ENCODE data around the gene FN1. TPM values are rescaled to one million over a fixed set of nuclear protein-coding genes. Genes with fewer than 3 reads are reported as not detected.
A peak's percentile ranks its signal among the peaks of the same experiment; 100 is the strongest.
"Not testable (repeated sequence)": the region's sequence is repeated elsewhere in the genome, so short reads cannot be mapped to it uniquely, and the experiment has no call there.

Gene FN1
- total and polyA plus RNA-seq, 2 donors (not counting 3 experiments of a cell fraction or from before 2014, with no cell fraction given), result 3,221 to 3,740 TPM

DNA sequence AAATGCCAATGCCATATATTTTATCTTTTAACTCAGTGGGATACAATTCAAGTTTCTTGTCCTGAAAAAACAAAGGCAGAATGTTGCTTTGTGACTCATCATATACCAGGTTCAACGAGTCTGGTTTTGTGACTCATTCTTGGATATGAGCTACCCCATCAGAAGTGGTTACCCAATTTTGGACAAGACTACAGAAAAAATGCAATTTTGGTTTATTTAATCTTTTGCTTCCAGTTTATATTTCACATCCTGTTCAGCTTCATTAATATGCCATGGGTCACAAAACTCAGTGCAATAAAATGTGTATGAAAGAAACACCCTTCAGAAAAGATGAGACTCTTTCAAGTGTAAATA lies 25.0 kb downstream of the FN1 start:
- ChIA-PET CTCF (interaction anchor here (0.7 to 3.1 kb wide), 12 partner anchors 9 to 521 kb away, joined by 3 to 30 read pairs (median 4); no protein-coding TSS in a partner anchor), POLR2A (interaction anchor here (0.6 to 1.2 kb wide), 5 partner anchors 11 to 520 kb away, joined by 3 to 4 read pairs (median 3); no protein-coding TSS in a partner anchor)
- peak; percentile 77 for FAIRE-seq
- dilution Hi-C loops (cut with MboI; ENCODE audit: extremely low pct_ligation_motif_present, low sequenced_read_pairs) (no loop called here), intact Hi-C loops (cut with micrococcal nuclease) (loop anchor here (1.0 kb wide), 1 partner anchor 12 kb away; no protein-coding TSS in a partner anchor)
- H3K9me1 ChIP-seq (replicated peaks; ENCODE audit: control insufficient read depth, extremely low read depth, insufficient read depth, low read length), result no peaks in the 10 kb centered on the region
- H3K4me2 ChIP-seq (ENCODE audit: insufficient read depth, low read length), result peak overlapping the region; percentile 30
- H3K9me3 ChIP-seq (replicated peaks; ENCODE audit: control insufficient read depth, insufficient read depth, low read length), result no peaks in the 10 kb centered on the region
- no peak overlapping the region for H2AFZ ChIP-seq (ENCODE audit: low read depth, low read length)
- H3K4me1 ChIP-seq (ENCODE audit: control insufficient read depth, extremely low read depth, insufficient read depth, low read length), result peaks cover 34% of the 10 kb centered on the region
- H4K20me1 ChIP-seq (replicated peaks; ENCODE audit: control insufficient read depth, extremely low read depth, insufficient read depth, low read length), result no peaks in the 10 kb centered on the region
- no TSS peak for BruUV-seq (replicated peaks)
- peaks cover 44 to 69% of the 10 kb centered on the region in 2 experiments for H3K36me3 ChIP-seq (ENCODE audit: control insufficient read depth in 2 of 2, extremely low read depth in 1 of 2, insufficient read depth in 2 of 2, low read length in 2 of 2)
- H3K27me3 ChIP-seq (ENCODE audit: control insufficient read depth in 2 of 2, insufficient read depth in 2 of 2, low read length in 2 of 2), result no peaks in the 10 kb centered on the region
- no peak overlapping the region for H3K4me3 ChIP-seq (replicated peaks in 1 of 3; ENCODE audit: insufficient read depth in 1 of 3, low read depth in 1 of 3, low read length in 3 of 3)
- DNase-seq (ENCODE audit: low read depth, low spot score), result peak; percentile 89
- peak overlapping the region; percentile 50 for H3K27ac ChIP-seq (ENCODE audit: insufficient read depth, low read depth, low read length)
- TF ChIP-seq, protein P1, sequence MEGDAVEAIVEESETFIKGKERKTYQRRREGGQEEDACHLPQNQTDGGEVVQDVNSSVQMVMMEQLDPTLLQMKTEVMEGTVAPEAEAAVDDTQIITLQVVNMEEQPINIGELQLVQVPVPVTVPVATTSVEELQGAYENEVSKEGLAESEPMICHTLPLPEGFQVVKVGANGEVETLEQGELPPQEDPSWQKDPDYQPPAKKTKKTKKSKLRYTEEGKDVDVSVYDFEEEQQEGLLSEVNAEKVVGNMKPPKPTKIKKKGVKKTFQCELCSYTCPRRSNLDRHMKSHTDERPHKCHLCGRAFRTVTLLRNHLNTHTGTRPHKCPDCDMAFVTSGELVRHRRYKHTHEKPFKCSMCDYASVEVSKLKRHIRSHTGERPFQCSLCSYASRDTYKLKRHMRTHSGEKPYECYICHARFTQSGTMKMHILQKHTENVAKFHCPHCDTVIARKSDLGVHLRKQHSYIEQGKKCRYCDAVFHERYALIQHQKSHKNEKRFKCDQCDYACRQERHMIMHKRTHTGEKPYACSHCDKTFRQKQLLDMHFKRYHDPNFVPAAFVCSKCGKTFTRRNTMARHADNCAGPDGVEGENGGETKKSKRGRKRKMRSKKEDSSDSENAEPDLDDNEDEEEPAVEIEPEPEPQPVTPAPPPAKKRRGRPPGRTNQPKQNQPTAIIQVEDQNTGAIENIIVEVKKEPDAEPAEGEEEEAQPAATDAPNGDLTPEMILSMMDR (IDR thresholded peaks at IDR 0.05; ENCODE audit: extremely low read depth in 1 of 2, insufficient read depth in 1 of 2, low read depth in 1 of 2, low read length in 2 of 2), result no peak
- TF ChIP-seq POLR2AphosphoS5 (IDR thresholded peaks at IDR 0.05; ENCODE audit: insufficient read depth, low read depth, low read length) (peak; percentile 60), FOS (IDR thresholded peaks at IDR 0.05; ENCODE audit: borderline replicate concordance, insufficient read depth, low read length) (peak; percentile 98), JUN (IDR thresholded peaks at IDR 0.05; ENCODE audit: borderline replicate concordance, insufficient read depth, insufficient read length, low read depth) (peak; percentile 98), POLR2A (IDR thresholded peaks at IDR 0.05; ENCODE audit: low read depth, low read length) (no peak), EZH2 (IDR thresholded peaks at IDR 0.05; ENCODE audit: borderline replicate concordance, low read depth, low read length, severe bottlenecking) (no peak), MYC (IDR thresholded peaks at IDR 0.05; ENCODE audit: low read depth, low read length) (no peak), GATA2 (IDR thresholded peaks at IDR 0.05; ENCODE audit: insufficient read depth, insufficient read length, low read depth, low read length) (no peak)
- TF ChIP-seq, protein P2, sequence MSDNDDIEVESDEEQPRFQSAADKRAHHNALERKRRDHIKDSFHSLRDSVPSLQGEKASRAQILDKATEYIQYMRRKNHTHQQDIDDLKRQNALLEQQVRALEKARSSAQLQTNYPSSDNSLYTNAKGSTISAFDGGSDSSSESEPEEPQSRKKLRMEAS (IDR thresholded peaks at IDR 0.05; ENCODE audit: insufficient read depth, insufficient read length), result no peak
- H3K79me2 ChIP-seq (ENCODE audit: control insufficient read depth, insufficient read depth, low read length), result peaks cover 12% of the 10 kb centered on the region
- no peak overlapping the region for H3K9ac ChIP-seq (replicated peaks; ENCODE audit: extremely low read depth, insufficient read depth, low read length)

DNA sequence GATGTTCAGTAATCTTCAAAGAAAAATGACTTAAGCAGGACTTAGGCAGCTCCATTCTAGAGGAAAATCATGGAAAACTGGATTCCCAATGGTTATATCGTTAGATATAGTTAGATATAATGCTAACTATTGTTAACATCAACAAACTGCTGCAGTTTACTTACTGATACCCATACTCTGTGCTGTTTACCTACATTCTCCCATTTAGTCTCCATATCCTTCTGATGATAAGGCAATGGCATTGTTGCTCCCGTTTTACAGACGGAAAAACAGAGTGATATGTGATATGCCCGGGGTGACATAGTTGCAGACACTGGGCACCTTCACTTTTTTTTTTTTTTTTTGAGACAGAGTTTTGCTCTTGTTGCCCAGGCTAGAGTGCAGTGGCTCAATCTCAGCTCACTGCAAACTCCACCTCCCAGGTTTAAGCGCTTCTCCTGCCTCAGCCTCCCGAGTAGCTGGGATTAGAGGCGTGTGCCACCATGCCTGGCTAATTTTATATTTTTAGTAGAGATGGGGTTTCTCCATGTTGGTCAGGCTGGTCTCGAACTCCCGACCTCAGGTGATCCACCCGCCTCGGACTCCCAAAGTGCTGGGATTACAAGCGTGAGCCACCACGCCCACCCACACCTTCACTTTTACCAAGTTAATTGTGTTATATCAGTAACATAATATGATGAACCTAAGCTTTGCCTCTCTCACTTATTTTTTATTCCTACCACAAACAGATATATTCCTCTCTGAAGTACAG lies 25.5 kb downstream of the FN1 start:
- Histone ChIP-seq H3K79me2 (ENCODE audit: control insufficient read depth, insufficient read depth, low read length) (peaks cover 13% of the 10 kb centered on the region), H3K36me3 (ENCODE audit: control insufficient read depth in 2 of 2, extremely low read depth in 1 of 2, insufficient read depth in 2 of 2, low read length in 2 of 2) (peaks cover 47 to 69% of the 10 kb centered on the region in 2 experiments), H3K4me1 (ENCODE audit: control insufficient read depth, extremely low read depth, insufficient read depth, low read length) (peaks cover 34% of the 10 kb centered on the region), H3K4me2 (ENCODE audit: insufficient read depth, low read length) (peak overlapping the region; percentile 25), H3K27ac (ENCODE audit: insufficient read depth, low read depth, low read length) (peak overlapping the region; percentile 50)
- H3K9me3 ChIP-seq (replicated peaks; ENCODE audit: control insufficient read depth, insufficient read depth, low read length); FAIRE-seq; DNase-seq (ENCODE audit: low read depth, low spot score); intact Hi-C loops (cut with micrococcal nuclease); BruUV-seq (replicated peaks); H3K9me1 ChIP-seq (replicated peaks; ENCODE audit: control insufficient read depth, extremely low read depth, insufficient read depth, low read length); dilution Hi-C loops (cut with MboI; ENCODE audit: extremely low pct_ligation_motif_present, low sequenced_read_pairs); H4K20me1 ChIP-seq (replicated peaks; ENCODE audit: control insufficient read depth, extremely low read depth, insufficient read depth, low read length); H3K9ac ChIP-seq (replicated peaks; ENCODE audit: extremely low read depth, insufficient read depth, low read length); H3K27me3 ChIP-seq (ENCODE audit: control insufficient read depth in 2 of 2, insufficient read depth in 2 of 2, low read length in 2 of 2); H3K4me3 ChIP-seq (replicated peaks in 1 of 3; ENCODE audit: insufficient read depth in 1 of 3, low read depth in 1 of 3, low read length in 3 of 3); H2AFZ ChIP-seq (ENCODE audit: low read depth, low read length): not testable (repeated sequence)
- POLR2A ChIA-PET, result interaction anchor here (0.6 to 1.2 kb wide), 3 partner anchors 11 to 254 kb away, joined by 3 to 4 read pairs (median 3); no protein-coding TSS in a partner anchor
- CTCF ChIA-PET, result interaction anchor here (0.7 to 3.1 kb wide), 12 partner anchors 10 to 521 kb away, joined by 3 to 30 read pairs (median 4); no protein-coding TSS in a partner anchor

Data from endothelial cell of umbilical vein (primary cell).